ENCODE results near the gene CCDC177.
A peak's percentile ranks its signal among the peaks of the same experiment; 100 is the strongest.

CCDC177 gene

DNA sequence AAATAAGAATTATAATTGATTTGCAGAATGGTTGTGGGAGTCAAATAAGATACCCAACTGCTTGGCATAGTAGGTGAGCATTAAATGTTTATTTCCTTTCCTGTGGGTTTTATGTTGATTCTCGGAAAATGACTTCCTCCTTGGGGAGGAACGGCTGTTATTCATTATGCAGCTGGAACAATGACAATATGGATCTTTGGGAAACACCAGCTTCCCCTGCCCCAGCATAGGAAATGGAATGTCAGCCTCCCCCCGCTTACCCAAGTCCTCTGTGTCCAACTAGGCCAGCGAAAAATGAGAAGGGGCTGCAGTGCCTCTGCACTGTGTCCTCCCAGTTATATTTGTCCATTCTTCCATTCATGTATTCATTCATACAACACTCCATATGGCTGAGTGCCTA is 11.7 kb upstream of the CCDC177 start:
- H3K27ac ChIP-seq (ENCODE audit: extremely low read depth, low read depth, low read length): no peak overlapping the region
- POLR2A ChIA-PET: no interaction called here
- no peaks in the 10 kb centered on the region for H3K36me3 ChIP-seq (ENCODE audit: control insufficient read depth in 2 of 2, insufficient read depth in 1 of 2, low read length in 2 of 2)
- no peaks in the 10 kb centered on the region for H3K4me1 ChIP-seq (ENCODE audit: control insufficient read depth, insufficient read depth, low read length)
- TF ChIP-seq ZNF776 (tag by site-specific recombination; IDR thresholded peaks at IDR 0.05; ENCODE audit: borderline replicate concordance) (no peak), ZNF585B (tag by site-specific recombination; IDR thresholded peaks at IDR 0.05) (no peak), PRDM1 (tag by site-specific recombination; IDR thresholded peaks at IDR 0.05) (no peak), MYNN (tag by site-specific recombination; IDR thresholded peaks at IDR 0.05; ENCODE audit: borderline replicate concordance) (no peak), ZBTB11 (tag by site-specific recombination; conservative IDR thresholded peaks at IDR 0.05; ENCODE audit: low read depth) (no peak), ZFP41 (tag by site-specific recombination; IDR thresholded peaks at IDR 0.05; ENCODE audit: borderline replicate concordance) (no peak), CTCF (tag by site-specific recombination; IDR thresholded peaks at IDR 0.05) (no peak), KLF9 (tag by site-specific recombination; IDR thresholded peaks at IDR 0.05; ENCODE audit: low read depth) (no peak), ZNF544 (tag by site-specific recombination; IDR thresholded peaks at IDR 0.05) (no peak), ZNF157 (tag by site-specific recombination; IDR thresholded peaks at IDR 0.05) (no peak), ZNF777 (tag by site-specific recombination; IDR thresholded peaks at IDR 0.05; ENCODE audit: borderline replicate concordance) (no peak), ZNF175 (tag by site-specific recombination; IDR thresholded peaks at IDR 0.05) (no peak), ZNF830 (tag by site-specific recombination; IDR thresholded peaks at IDR 0.05; ENCODE audit: low read depth) (no peak), ZNF785 (tag by site-specific recombination; IDR thresholded peaks at IDR 0.05) (no peak), ZNF558 (tag by site-specific recombination; IDR thresholded peaks at IDR 0.05) (no peak)
- TF ChIP-seq, protein P1, sequence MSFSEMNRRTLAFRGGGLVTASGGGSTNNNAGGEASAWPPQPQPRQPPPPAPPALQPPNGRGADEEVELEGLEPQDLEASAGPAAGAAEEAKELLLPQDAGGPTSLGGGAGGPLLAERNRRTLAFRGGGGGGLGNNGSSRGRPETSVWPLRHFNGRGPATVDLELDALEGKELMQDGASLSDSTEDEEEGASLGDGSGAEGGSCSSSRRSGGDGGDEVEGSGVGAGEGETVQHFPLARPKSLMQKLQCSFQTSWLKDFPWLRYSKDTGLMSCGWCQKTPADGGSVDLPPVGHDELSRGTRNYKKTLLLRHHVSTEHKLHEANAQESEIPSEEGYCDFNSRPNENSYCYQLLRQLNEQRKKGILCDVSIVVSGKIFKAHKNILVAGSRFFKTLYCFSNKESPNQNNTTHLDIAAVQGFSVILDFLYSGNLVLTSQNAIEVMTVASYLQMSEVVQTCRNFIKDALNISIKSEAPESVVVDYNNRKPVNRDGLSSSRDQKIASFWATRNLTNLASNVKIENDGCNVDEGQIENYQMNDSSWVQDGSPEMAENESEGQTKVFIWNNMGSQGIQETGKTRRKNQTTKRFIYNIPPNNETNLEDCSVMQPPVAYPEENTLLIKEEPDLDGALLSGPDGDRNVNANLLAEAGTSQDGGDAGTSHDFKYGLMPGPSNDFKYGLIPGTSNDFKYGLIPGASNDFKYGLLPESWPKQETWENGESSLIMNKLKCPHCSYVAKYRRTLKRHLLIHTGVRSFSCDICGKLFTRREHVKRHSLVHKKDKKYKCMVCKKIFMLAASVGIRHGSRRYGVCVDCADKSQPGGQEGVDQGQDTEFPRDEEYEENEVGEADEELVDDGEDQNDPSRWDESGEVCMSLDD (tag by site-specific recombination; IDR thresholded peaks at IDR 0.05): no peak
- CTCF ChIA-PET: interaction anchor here (0.6 to 3.5 kb wide), 6 partner anchors 12 to 467 kb away, joined by 3 to 36 read pairs (median 6); no protein-coding TSS in a partner anchor
- no peak overlapping the region for H3K4me3 ChIP-seq (ENCODE audit: low read depth, low read length)
- H3K9me3 ChIP-seq (ENCODE audit: control insufficient read depth, insufficient read depth, low read depth, low read length): no peaks in the 10 kb centered on the region

- POLR2A ChIA-PET: interaction anchor here (1.4 kb wide), 1 partner anchor 183 kb away, joined by 4 read pairs; the partner anchor contains the start of gene SRSF5
- no peak for TF ChIP-seq ZNF155 (tag by site-specific recombination; IDR thresholded peaks at IDR 0.05)
- no peak for TF ChIP-seq RBAK (tag by site-specific recombination; IDR thresholded peaks at IDR 0.05)
- TF ChIP-seq SCRT2 (tag by site-specific recombination; IDR thresholded peaks at IDR 0.05): peak; percentile 53; the same call in 1 of the 2 replicates
- no peak for TF ChIP-seq ZNF19 (tag by site-specific recombination; IDR thresholded peaks at IDR 0.05; ENCODE audit: low read depth)
- TF ChIP-seq PRDM1 (tag by site-specific recombination; IDR thresholded peaks at IDR 0.05): no peak
- no peak for TF ChIP-seq ZNF664 (tag by site-specific recombination; IDR thresholded peaks at IDR 0.05)
- no peak for TF ChIP-seq ZBTB20 (tag by site-specific recombination; IDR thresholded peaks at IDR 0.05)
- TF ChIP-seq MZF1 (tag by site-specific recombination; IDR thresholded peaks at IDR 0.05; ENCODE audit: borderline replicate concordance): no peak
- TF ChIP-seq SCRT1 (tag by site-specific recombination; IDR thresholded peaks at IDR 0.05; ENCODE audit: borderline replicate concordance): peak; percentile 71; the same call in 1 of the 2 replicates
- no peak for TF ChIP-seq ZNF133 (tag by site-specific recombination; IDR thresholded peaks at IDR 0.05)
- CTCF ChIA-PET: interaction anchor here (0.6 to 3.5 kb wide), 54 partner anchors 9 to 1257 kb away, joined by 3 to 36 read pairs (median 4); partner anchors contain the start of gene CCDC177
- Histone ChIP-seq H3K4me3 (ENCODE audit: low read depth, low read length) (no peak overlapping the region), H3K27ac (ENCODE audit: extremely low read depth, low read depth, low read length) (no peak overlapping the region), H3K36me3 (ENCODE audit: control insufficient read depth in 2 of 2, insufficient read depth in 1 of 2, low read length in 2 of 2) (no peaks in the 10 kb centered on the region), H3K4me1 (ENCODE audit: control insufficient read depth, insufficient read depth, low read length) (no peaks in the 10 kb centered on the region), H3K9me3 (ENCODE audit: control insufficient read depth, insufficient read depth, low read depth, low read length) (no peaks in the 10 kb centered on the region)
These were observed 9.7 kb upstream of the CCDC177 start for GRCh38 chr14:69584389-69584788.

All from HEK293 (cell line).